IPS DF 4.7 (cell line): ENCODE measurements around the gene KRTAP4-3.
"Not testable (repeated sequence)": the region's sequence is repeated elsewhere in the genome, so short reads cannot be mapped to it uniquely, and the experiment has no call there.

ENCODE experiments used
- DNase-seq: peaks from one replicate; pipeline ENCODE4 v3.0.0-alpha.2; 2013; ENCODE audit warnings: low spot score; ENCODE audit errors: extremely low read depth

Gene KRTAP4-3

DNA sequence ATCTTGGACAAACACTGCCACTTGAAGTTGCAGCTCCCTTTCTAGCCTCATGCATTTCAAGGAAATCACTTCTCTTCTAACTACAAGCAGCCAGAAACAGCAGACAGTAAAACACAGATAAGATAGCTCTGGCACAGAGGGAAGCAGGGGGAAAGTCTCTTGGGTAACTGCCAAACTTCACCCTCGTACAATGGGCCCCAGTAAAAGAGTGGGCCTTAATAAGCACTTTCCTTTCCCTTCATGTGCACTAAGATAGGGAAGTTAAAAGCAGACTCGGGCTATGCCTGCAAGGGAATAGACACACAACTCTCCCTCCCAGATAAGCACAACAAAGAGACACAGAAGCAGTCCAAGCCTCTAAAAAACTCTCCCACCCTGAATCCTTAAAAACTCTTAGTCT, 14.2 kb downstream of the KRTAP4-3 start:
- DNase-seq: no peak

- no peak for DNase-seq
Observed at GRCh38 chr17:41151525-41151924, 16.5 kb downstream of the KRTAP4-3 start.

DNA sequence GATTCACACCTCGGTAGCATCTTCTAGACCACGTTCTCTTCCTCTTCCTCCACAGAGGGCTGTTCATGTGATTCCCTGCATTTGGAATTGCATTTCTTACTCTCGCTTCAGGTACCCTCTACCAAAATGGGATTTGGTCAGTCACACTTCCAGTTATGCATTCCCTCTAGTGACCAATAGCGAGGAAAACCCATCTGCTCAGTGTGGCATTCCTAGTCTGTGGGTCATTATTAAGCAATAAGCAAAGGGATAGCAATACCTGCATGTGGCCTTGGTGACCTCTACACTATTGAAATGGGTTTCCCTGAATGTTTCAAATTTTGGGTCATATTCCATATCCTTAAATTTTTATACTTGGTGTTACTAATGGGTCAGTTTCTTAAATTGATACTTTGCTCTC, 18.0 kb downstream of the KRTAP4-3 start:
- no peak for DNase-seq

DNA sequence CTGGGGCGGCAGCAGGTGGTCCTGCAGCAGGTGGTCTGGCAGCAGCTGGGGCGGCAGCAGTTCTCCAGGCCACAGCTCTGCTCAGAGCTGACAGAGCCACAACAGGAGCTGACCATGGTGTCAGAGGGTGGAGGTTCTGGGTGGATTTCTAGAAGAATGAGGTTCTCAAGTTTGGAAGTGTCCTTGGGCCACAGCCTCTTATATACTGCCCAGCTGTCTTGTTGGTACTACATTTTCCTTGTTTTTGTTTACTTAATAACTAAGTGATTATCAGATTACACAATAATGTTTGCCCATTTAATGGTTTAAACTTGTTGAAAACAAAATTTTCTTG, 18.4 kb downstream of the KRTAP4-3 start, which contains the start of gene KRTAP4-5:
TSS of gene KRTAP4-5 (minus strand) at position 174 of the 334 bp plus-strand sequence. CDS start at position 116, 58 bp downstream.
- DNase-seq: no peak

DNA sequence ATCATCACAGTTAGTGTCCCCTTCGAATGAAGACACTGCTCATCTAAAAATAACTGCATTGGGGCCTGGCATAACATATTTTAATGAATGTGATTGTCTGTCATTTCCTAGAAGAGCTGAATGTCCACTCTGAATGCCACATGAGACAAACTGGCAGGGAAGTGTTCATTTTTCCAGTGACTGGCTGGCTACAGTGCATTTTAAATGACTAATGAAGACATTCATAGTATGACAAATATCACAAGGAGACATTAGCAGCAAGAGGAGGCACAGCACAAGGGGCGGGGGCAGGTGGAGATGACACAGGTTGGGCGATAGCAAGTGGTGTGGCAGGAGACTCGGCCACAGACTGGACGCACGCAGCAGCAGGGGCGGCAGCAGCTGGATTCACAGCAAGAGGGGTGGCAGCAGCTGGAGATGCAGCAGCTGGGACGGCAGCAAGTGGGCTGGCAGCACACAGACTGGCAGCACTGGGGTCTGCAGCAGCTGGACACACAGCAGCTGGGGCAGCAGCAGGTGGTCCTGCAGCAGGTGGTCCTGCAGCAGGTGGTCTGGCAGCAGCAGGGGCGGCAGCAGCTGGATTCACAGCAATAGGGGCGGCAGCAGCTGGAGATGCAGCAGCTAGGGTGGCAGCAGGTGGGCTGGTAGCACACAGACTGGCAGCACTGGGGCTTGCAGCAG, 18.9 kb downstream of the KRTAP4-3 start:
- not testable (repeated sequence) for DNase-seq

DNA sequence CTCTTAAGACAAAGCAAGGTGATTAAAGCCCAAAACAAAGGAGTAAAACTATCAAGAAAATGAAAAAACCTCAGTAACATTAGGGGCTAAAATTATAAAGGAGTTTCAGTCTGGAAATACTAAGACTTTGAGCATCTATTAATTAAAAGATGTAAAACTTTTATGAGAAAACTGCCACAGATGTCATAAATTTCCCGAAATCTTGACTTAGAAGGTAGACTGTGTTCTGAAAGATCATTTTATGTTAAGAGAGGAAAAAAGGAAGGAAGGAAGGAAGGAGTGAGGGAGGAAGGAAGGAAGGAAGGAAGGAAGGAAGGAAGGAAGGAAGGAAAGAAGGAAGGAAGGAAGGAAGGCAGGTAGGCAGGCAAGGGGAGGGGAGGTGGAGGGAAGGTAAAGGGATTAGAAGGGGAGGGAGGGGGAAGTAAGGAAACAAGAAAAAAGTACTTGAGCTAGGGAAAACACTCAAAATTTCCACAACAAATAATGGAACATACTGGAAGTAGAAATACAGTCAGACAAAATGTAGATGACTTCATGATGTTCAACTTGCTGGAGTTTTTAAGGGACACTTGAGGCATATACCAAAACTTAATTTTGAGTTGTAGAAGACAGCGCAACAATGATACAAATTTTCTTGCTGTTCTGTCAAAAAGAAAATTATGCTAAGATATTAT, 20.4 kb downstream of the KRTAP4-3 start:
- DNase-seq: no peak

DNA sequence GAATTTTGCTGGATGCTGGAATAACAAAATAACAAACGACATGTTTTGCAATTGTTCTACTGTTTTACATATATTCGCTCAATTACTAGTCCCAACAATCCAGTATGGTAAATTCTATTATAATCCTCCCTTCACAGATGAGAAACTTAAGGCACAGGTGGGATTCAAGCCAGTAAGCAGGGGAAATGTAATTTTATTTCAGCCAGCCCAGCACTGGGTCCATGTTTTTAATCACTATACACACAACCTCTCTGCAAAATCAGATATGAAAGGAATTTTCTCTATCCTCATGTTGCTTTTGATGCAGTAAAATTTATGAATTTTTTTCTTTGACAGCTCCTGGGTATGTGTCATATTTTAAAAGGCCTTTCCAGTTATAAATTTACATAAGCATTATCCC, 22.8 kb downstream of the KRTAP4-3 start:
- no peak for DNase-seq

GRCh38 chr17:41144846-41145245, 23.2 kb downstream of the KRTAP4-3 start:
- no peak for DNase-seq

DNA sequence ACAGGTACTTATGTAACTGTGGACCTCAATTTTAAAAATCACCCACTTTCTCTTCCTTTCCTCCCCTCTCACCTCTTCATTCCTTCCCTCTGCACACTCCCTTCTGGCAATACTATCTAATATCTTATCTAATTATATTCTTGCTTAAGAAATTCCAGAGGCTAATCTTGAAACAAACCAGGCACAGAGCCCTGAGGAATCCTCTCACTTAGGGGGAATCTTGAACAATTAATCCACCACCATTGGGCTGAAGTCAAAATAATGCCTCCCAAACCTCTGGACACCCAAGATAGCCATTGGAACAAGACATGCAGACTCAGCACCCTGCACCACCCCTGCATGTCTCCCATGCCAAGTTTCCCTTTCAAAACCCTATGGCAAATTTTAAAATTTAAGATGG, 26.7 kb downstream of the KRTAP4-3 start:
- no peak for DNase-seq

DNA sequence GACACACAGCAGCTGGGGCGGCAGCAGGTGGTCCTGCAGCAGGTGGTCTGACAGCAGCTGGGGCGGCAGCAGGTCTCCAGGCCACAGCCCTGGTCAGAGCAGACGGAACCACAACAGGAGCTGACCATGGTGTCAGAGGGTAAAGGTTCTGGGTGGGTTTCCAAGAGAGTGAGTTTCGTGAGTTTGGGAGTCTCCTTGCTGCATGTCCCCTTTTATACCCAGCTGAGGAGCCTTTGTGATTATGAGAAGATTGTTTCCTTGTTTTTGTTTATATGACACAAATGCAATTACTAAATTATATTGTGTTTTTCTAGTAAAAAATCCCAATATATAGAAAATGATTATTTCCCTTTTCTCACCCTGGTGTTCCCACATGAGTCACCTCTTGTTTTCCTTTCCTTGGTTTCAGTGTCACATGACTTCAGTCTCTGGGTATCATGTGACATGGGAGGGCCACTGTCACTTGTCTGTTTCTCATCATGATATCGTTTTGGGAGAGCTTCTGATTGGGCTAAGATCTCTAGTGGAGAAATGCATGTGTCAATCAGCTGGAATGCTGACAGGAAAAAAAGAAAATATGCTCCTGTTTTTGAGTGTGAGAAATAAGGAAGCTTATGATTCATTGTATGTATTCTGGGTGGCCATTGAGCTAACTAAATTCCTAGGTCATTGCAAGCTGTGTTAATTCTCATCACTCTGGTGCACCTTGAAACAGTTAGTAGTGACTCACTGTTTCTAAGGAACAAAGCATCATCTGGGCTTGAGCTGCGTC, 27.5 kb downstream of the KRTAP4-3 start, which contains the start of gene KRTAP4-6:
TSS of gene KRTAP4-6 (minus strand) at position 185 of the 772 bp plus-strand sequence. CDS start at position 128, 57 bp downstream.
- no peak for DNase-seq

- DNase-seq: not testable (repeated sequence)
Observed at GRCh38 chr17:41139865-41140264, 28.2 kb downstream of the KRTAP4-3 start.

DNA sequence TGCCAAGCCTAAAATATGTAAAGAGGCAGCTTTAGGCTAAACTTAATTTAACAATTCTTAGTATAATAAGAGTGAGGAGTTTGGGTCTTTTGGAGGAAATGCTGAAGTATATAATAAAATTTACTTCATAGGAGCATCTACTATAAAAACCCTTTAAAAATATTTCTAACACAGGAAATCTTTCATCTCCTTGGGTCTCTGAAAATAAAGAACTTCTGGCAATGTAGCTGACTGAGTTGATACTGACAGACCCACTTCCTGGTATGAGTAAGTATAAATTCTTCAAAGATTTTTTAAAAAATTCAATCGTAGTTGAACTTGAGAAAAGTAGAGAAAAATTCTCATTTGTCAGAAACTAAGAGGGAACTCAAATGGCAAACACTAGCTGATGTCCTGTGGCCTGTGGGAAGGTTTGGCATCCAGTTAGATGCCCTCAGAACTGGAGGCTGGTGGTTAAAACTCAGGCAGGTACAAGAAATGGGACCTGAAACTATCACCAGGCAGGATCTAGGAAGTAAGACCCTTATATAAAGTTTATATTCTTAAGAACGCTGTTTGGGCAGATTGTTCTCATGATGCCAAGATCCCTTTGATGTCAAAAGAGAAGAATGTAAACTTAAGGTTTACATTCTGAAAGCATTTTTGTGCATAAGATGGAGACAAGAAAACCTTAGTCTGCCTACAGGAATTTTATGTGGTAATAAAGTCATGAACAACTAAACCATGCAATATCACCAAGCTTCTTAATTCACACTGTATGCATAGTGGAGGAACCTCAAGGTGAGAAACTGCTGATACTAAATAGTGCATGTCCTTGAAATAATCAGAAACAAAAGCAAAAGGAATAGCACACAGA, 33.9 kb downstream of the KRTAP4-3 start:
- DNase-seq: no peak

DNA sequence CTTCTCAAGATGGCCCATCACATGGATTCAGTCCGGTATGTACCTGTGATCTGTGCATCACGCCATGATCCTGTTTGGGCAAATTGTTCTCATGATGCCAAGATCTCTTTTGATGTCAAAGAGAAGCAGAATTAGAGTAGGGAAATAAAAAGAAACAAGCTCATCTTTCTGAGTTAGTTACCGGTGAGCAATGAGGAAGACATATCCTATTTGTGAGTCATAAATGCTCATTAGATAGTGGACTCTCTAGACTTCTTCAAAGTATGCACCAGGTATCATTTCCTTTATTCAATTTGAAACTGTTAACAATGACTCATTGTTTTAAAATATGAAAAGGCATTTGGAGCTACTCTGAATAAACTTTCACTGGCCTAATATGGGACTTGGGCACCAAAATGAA, 36.0 kb downstream of the KRTAP4-3 start:
- no peak for DNase-seq

DNA sequence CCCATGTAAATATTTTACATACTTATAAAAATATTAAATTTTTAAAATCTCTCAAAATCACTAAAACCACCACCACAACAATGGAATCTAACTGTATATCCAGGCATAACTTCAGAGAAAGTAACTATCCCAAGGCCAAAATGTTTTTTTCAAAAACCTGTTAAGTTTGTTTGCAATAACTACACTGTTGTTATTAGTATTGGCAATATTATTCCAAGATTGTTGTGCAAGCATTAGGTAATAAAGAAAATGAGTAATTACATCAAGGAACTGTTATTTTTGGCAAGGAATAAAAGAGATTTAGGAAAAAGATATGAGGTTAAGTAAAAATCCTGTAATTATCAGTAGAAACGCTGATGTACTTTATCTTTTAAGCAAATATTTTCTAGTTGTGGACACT, 40.6 kb downstream of the KRTAP4-3 start:
- DNase-seq: no peak

DNA sequence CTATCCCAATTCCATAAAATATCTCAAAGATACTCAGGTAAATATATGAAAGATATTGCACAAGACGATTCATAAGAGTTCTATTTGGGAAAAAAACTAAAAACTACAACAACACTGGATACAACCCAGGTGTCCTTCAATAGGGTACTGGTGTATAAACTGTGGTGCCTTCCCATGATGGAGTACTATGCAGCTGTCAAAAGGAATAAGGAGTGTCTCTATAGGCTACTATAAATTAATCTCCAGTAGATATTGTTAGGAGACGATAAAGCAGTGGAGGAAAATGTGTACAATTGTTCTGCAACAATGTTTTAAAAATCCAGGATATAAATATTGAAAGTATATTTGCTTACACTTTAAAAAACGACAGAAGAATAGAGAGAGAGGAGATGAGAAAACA, 41.6 kb downstream of the KRTAP4-3 start:
- no peak for DNase-seq

DNA sequence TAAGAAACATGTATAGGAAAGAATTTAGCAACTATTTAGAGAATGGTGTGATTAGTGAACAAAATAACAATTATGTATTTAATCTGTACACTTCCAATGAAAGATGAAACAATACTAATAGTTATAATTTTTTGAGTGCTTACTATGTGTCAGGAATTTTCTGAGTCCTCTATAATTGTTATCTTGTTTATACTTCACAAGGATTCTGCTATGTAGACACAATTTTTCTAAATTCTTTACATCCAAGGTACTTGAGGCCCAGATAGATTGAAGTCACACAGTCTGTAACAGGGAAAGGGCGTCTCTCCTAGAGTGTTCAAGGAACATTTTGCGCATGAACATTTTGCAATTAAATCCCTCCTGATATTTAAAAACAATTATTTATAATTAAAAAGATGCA, 43.0 kb downstream of the KRTAP4-3 start:
- no peak for DNase-seq

- DNase-seq: not testable (repeated sequence)
Observed at GRCh38 chr17:41123991-41124371, 44.0 kb downstream of the KRTAP4-3 start, which contains the start of gene KRTAP4-12. TSS of gene KRTAP4-12 (minus strand) at chr17:41124182. CDS start at chr17:41124122, 60 bp downstream.

DNA sequence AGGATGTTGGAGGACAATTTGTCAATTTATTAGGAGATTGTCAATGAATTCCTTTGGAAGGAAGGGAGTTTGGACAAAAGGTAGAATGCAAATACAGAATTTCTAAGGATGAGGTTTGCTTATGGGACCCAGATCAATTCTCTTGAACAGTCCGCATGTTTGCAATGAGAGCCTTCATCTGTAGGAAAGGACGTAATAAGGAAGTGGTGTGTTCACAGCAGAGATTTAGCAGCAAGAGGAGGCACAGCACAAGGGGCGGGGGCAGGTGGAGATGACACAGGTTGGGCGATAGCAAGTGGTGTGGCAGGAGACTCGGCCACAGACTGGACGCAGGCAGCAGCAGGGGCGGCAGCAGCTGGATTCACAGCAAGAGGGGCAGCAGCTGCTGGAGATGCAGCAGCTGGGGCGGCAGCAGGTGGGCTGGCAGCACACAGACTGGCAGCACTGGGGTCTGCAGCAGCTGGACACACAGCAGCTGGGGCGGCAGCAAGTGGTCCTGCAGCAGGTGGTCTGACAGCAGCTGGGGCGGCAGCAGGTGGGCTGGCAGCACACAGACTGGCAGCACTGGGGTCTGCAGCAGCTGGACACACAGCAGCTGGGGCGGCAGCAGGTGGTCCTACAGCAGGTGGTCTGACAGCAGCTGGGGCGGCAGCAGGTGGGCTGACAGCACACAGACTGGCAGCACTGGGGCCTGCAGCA, 44.6 kb downstream of the KRTAP4-3 start:
- DNase-seq: not testable (repeated sequence)

- DNase-seq: no peak
Observed at GRCh38 chr17:41121742-41122141, 46.3 kb downstream of the KRTAP4-3 start.
